HG03139 (cell line): ENCODE data around the gene VWA5B1.

Experiments used
- ATAC-seq: cut with Tn5 transposase; IDR thresholded peaks from one replicate; pipeline ENCODE4 v1.9.1; 2021; ENCODE audit not compliant: unreplicated experiment

VWA5B1 gene

DNA sequence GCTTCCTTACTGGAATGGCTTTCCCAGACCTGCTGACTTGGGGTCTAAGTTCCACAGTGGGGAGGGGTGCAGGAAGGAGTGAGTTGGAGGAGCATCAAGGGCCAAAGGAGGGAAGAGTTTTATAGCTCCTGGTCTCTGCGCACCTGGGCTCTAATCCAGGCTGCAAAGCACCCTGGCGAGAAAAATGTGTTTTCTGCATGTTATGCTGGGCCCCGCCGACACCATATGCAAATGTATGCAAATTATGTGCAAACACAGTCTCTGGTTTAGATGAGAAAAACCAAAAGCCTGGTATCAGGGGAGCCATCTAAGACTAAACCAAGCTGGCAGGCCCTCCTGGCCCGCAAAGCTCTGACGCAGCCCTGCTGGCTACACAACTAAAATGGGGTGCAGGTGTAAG, 95.0 kb downstream of the VWA5B1 start:
- ATAC-seq = no peak

DNA sequence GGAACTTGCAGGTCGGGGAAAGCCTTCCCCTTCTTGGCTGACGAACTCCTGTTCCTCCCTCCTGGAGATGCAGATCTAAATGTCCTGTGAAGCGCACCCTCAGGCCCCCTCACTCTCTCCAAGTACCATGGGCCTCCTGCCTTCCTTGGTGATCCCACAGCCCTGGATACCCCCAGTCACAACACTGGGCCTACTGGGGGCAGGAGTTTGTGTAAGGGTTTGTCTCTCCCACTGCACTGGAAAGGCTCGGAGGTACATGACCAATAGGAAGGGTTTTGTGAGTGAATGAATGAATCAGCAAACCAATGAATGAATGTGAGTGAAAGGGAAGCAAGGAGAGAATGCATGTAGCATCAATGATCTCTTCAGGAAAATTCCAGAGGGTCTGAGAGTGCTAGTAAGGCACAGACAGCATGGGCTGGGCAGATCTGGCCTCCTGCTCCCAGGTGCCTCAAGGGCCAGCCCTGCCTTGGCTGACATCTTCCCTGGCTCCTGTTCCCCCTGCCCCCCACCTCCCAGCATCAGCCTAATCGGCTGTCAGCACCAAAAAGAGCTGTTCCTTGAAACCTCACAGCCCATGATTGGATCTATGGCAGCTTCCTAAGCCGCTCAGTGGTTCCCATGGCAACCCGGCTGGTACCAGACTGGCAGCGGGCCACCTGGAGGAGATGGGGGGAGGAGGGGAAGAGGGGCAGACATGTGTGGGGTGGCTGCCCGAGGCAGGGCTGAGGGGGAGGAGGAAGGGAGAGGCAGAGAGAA, 95.8 kb downstream of the VWA5B1 start:
- ATAC-seq = no peak

DNA sequence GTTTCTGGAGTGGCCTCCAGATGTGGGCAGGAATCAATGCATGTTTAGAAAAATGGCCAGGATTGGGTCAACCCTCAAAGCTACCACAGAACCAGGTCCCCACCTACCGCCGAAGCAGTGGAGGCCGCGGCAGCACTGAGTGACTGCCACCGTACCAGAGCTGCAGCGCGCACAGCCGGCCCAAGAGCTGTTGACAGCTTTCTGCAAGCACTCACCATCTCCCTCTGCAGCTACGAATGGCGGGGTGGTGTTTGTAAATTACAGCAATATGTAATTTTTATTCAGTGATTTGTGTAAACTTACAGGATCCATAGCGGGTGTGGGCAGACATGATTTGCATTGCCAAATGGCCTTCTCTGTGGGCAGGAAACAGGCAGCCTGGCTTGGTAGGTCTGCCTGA, 98.9 kb downstream of the VWA5B1 start:
- ATAC-seq = no peak

DNA sequence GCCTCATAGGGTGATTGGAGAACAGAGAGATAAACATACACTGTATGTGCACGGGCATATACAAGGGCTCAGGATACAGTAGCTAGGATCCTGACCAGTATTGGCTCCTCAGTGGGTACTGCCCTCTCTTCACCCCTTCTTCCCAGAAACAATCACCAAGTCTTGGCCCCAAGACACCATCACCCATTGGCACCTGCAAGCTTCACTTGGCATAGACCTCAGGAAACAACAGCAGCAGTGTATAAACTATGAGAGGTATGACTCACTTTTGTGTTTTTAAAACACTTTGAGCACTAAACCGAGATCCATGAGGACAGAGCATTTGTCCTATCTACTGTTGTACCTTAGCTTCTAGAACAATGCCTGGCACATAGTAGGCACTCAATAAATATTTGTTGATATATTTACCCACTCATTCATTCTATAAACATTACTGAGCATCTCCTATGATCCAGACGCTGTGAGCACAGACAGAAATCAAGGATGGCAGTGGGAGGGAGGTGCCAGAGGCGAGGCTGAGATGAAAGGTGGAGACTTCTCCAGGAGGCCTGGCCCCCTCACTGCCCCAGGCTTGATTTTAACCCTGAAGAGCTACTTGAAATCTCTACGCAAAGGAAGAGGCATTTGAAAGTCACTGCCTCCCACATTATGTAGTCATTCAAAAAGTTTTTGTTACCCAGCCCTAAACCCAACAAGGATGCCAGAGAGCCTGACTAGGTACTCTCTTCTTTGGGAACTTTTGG, 100.1 kb downstream of the VWA5B1 start:
- no peak for ATAC-seq

DNA sequence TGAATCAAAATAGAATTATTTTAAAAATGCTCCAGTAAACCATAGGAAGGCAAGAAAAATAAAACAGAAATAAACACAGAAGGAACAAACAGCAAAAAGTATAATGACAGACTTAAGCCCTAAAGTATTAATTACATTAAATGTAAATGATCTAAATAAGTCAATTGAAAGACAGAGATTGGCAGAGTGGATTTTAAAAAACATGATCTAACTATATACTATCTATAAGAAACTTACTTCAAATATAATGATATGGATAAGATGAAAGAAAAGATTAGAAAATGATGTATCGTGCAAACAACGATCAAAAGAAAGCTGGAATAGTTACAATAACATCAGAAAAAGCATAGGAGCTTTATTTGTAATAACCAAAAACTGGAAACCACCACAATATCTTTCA, 104.6 kb downstream of the VWA5B1 start:
- no peak for ATAC-seq

DNA sequence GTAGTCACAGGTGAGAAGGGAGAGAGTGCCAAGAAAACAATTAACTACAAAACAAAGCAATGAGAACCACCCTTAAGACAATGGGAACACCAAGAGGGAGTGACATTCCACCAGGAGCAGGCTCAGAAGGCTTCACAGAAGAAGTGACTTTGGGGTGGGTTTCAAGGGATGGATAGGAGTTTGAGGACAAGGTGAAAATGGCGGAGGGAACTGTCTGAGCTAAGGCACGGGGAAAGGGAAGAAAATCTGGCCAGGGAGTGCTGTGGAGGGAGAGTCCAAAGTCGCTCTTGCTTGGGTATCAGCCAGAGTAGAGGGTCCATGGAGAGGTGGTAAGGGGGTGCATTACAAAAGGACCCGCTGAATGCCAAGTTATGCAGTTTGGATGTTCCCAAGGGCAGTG, 108.1 kb downstream of the VWA5B1 start:
- no peak for ATAC-seq

DNA sequence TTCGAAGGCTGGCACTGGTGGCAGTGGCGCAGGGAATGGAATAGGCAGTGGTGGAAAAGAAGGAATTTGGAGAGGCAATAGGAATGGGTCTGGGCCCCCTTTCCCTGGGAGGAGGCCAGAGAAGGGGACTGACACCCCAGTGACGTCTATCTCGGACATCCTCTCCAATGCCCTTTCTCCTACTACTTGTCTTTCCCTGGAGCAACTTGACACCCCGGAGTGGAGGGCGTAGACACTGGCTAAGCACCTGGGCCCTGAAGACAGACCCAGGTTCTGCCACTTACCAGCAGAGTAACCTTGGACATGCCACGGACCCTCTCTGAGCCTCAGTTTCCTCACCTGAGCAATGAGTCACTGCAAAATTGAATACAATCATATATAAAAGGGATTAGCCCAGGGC, 108.5 kb downstream of the VWA5B1 start:
- no peak for ATAC-seq

DNA sequence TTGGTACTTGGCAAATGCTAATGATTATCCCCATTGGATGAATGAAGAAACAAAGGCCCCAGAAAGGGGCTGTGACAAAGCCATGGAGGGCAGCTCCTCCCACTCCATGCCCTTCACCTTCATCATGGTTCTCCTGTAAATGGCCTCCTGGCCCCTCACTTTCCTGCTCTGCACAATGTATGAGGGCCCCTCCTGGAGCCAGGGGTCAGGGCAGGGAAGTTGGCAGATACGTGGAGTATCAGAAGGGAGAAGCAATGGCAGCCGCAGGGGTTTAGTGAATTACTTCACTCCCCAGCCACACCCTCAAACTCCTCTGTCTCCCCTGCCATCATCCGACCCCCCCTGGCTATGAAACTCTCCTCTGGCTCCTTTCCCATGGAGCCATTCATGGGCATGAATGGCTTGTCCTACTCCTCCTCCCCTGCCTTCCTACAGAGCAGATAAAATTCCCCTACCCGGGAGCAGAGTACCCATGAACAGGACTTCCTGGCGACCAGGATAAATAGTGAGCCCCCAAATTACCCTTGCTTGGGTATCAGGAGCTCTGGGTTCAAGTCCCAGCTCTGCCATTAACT, 109.0 kb downstream of the VWA5B1 start:
- no peak for ATAC-seq

DNA sequence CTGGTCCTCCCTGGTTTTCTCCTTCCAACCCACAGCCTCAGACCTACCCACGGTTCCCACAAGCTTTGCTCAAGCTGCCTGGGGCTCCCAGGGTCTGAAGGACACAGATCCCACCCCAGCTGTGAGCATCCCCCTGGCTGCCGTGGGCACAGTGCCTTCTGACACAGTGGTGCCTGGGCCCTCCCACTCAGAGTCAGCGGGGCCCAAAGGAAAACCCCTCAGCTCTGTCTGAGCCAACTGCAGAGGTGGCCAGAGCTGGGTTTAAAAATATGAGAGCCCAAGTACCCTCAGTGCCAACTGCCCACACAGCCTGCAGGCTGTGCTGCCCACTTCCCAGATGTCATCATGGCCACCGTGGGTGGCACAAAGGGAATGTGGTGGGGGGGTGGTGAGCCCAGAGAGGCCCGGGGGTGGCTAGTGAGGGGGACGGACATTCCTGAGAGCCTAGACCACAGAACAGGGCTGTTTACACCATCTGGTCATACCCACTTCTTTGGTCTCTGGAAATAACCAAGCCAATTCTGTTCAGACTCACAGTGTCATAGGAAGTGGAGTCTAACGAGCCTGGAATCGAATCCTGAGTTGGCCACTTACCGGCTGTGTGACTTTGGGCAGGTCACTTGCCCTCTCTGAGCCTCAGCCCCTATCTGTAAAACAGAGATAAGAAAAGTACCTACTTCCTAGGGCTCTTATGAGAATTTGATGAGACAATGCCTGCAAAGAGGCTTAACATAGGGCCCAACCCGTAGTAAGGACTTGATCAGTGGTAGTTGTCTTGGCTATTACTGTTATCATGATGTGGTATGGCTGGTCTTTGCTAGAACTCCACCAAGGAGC, 109.9 kb downstream of the VWA5B1 start:
- ATAC-seq = no peak

DNA sequence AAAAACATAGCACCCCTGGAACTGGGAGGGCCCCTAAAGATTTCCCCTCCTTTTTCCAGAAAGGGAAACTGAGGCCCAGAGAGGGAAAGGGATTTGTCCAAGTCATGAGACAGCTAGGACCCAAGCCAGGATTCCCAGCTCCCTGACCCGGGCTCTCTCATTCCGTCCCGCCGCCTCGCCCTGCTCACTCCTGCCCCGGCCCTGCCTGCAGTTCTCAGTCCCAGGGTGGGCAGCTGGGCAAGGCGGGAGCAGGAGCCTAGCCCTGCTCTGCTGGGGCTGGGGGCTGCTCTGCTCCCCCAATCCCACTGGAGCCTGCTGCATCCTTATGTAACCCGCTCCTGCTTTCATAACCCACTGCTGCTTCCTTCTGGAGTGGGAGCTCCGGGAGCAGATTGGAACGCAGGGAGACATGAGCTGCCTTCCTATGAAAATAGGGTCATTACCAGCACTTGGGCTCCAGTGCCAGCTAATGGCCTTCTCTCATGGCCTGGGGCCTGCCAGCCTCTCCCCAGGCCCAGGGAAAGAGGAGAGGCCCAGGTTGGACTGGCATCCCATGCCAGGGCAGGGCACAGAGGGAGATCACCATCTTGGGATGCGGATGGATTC, 110.8 kb downstream of the VWA5B1 start:
- ATAC-seq = no peak

DNA sequence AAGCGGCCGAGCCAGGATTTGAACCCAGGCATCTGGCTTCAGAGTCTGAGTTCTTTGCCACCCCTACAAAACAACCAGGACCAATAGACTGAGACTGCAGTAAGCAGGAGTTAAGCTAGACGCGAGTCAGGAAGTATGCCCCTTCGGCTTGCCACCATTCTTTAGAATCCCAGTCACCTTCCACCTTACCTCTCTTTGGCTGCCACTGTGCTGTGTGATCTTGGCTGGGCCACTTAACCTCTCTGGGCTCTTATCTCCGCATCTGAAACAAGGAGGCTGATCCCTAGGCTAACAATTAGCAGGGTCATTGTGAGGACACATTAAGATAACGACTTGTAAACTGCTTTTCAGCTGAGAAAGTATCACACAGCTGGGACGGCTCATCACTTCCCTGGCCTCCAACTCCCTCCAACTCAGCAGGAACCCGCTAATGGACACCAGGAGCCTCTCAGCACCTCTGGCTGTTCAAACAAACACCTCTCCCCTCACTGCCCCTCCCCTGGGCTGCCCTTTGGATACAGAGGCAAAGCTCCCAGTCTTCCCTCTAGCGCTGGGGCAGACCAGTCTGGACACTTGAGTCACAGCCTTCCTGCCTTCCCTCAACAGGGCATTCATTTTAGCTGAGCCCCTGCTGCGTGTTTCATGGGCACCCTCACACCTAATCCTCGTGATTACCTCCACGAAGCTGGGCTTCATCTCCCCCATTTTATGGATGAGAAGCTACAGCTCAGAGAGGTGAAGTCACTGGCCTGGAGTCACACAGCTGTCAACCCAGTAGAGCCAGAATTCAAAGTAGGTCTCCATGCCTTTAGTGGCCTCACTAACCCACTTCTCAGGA, 112.1 kb downstream of the VWA5B1 start:
- ATAC-seq = no peak

DNA sequence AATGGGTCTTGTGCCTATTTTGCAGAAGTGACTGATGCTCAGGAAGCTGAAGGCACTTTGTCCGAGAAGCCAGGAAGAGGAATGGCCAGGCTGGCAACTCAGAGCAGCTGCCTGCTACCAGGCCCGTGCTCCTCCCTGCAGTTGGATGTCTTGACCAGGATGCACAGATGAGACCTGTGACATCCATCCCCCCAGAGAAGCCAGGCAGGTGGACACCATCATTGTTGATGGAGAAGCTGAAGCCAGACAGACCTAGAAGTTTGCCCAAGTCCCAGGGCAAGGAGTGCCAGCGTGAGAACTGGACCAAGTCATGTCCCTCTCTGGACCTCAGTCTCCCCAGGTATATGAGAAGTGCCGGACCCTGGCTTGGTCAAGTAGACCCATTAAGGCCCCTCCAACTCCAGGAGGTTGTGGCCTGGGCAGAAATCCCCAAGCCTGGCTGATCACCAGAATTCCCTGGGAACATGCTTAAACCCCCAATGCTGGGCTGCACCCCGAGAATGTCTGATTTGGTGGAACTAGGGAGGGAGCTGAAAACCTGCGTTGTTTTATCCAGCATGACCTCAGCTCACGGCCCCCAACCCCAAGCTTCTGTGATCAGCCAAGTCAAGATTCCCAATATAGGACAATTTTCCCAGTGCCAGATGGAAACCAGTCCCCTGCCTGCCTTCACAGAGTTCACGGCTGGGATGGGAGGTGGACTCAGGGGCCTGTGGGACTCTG, 112.9 kb downstream of the VWA5B1 start:
- no peak for ATAC-seq

DNA sequence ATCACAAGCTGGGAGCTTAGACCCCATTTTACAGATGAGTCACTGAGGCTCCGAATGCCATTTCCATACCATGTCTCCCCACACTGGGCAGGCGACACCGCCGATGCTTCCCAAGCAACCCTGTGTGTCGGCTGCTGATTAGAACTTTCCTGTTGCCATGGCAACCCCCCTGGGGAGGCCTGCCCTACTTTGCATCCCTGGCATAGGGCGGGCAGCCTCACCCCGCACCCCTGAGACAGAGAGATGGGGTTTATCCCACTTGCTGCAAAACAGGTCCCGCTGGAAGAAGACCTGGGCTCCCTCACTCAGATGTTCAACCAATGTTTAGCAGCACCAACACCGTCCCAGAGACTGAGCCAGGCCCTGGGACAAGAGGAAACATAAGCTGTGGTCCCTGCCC, 113.8 kb downstream of the VWA5B1 start:
- ATAC-seq = no peak
